Mucosa of rectum (tissue), 2 donors: ENCODE measurements around the gene ZNF343.
"Not testable (repeated sequence)": the region's sequence is repeated elsewhere in the genome, so short reads cannot be mapped to it uniquely, and the experiment has no call there.

Source experiments
- H3K27ac ChIP-seq, 2 donors: one replicate each; pipeline ENCODE4 v1.7.0; 2013; ENCODE audit warnings: inconsistent platforms in 2 of 2, low read depth in 2 of 2, low read length in 2 of 2
- H3K27me3 ChIP-seq, 2 donors: one replicate each; pipeline ENCODE4 v1.7.0; 2013; ENCODE audit warnings: low read length in 2 of 2; ENCODE audit not compliant: control insufficient read depth in 2 of 2, insufficient read depth in 2 of 2
- H3K36me3 ChIP-seq, 2 donors: one replicate each; pipeline ENCODE4 v1.7.0; 2013; ENCODE audit warnings: low read length in 2 of 2; ENCODE audit not compliant: control insufficient read depth in 2 of 2, insufficient read depth in 2 of 2
- H3K4me1 ChIP-seq, 2 donors: one replicate each; pipeline ENCODE4 v1.7.0; 2013; ENCODE audit warnings: low read length in 2 of 2, mild to moderate bottlenecking in 1 of 2; ENCODE audit not compliant: control insufficient read depth in 2 of 2, insufficient read depth in 2 of 2
- H3K4me3 ChIP-seq, 2 donors: one replicate each; pipeline ENCODE4 v1.7.0; 2013; ENCODE audit warnings: low read length in 2 of 2
- H3K9ac ChIP-seq, 2 donors: one replicate each; pipeline ENCODE4 v1.7.0; 2013; ENCODE audit warnings: low read length in 2 of 2, low read depth in 1 of 2, mild to moderate bottlenecking in 1 of 2
- H3K9me3 ChIP-seq, 2 donors: one replicate each; pipeline ENCODE4 v1.7.0; 2013; ENCODE audit warnings: low read length in 2 of 2; ENCODE audit not compliant: control insufficient read depth in 2 of 2
- donor health status: healthy.
- donor health status: Normal muscosa, but diverticular disease.

Gene ZNF343

GRCh38 chr20:2535711-2536559, 27.2 kb upstream of the ZNF343 start:
- H3K27ac ChIP-seq = no peak overlapping the region
- H3K4me1 ChIP-seq = no peaks in the 10 kb centered on the region
- H3K27me3 ChIP-seq = peaks cover 5 to 7% of the 10 kb centered on the region in 2 donors
- no peak overlapping the region for H3K9ac ChIP-seq
- H3K9me3 ChIP-seq = no peaks in the 10 kb centered on the region
- no peak overlapping the region for H3K4me3 ChIP-seq
- no peaks in the 10 kb centered on the region for H3K36me3 ChIP-seq

- Histone ChIP-seq H3K27me3 (peaks cover 4 to 5% of the 10 kb centered on the region in 2 donors), H3K27ac (no peak overlapping the region), H3K9ac (no peak overlapping the region), H3K9me3 (no peaks in the 10 kb centered on the region), H3K36me3 (no peaks in the 10 kb centered on the region), H3K4me3 (no peak overlapping the region), H3K4me1 (no peaks in the 10 kb centered on the region)
Measured at GRCh38 chr20:2533118-2533517, 24.4 kb upstream of the ZNF343 start.

DNA sequence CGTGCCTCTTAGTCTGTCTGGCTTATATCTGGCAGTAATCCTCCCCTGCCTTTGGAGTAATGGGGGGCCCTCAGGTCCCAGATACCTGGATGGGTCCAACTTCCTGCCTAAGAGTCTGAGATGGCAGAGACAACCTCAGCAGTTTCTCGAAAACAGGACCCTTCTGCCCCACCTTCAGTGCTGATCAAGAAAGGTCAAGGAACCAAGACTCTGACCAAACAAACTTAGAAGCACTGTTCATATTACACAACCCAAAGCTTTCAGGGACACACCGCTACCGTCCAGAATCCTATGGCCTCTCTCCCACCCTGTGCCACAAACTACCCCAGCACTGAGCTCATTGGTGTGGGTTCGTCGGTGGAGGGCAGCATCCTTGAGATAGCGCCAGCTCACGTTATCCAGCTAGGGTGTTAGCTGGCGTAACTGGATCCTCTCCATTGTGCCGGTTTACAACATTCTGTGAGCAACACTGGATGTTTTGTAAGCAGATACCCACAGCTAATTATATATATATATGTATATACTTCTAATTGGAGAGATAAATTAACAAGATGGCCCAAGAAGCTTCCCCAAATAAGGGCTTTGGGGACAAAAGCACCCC, 20.1 kb upstream of the ZNF343 start:
- H3K27me3 ChIP-seq = peaks cover 0 to 2% of the 10 kb centered on the region in 2 donors
- no peak overlapping the region for H3K4me3 ChIP-seq
- H3K36me3 ChIP-seq = no peaks in the 10 kb centered on the region
- H3K9me3 ChIP-seq = no peaks in the 10 kb centered on the region
- peaks cover 4 to 10% of the 10 kb centered on the region in 2 donors for H3K4me1 ChIP-seq
- H3K9ac ChIP-seq = no peak overlapping the region
- H3K27ac ChIP-seq = no peak overlapping the region

DNA sequence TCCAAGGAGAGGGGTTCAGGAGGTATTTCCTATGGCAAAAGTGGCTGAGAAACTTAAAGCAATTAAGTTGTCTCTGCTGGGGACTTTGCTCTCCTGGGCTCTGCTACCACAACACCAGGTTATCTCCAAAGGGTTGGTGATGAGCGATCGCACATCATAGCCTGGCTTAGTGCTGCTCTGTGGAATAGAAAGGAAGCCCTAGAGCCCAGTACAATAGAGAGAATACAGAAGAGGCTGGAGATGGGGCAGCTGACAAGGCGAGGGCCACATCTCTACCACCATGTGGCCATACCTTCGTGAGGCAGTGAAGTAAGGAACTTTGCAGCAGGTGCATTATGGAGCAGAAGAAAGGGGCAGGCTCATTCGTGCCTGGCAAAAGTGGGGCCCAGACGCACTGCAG, 19.0 kb upstream of the ZNF343 start:
- Histone ChIP-seq H3K27me3 (peaks cover 0 to 2% of the 10 kb centered on the region in 2 donors), H3K27ac (no peak overlapping the region), H3K9me3 (no peaks in the 10 kb centered on the region), H3K36me3 (no peaks in the 10 kb centered on the region), H3K4me3 (no peak overlapping the region), H3K9ac (no peak overlapping the region), H3K4me1 (peaks cover 4 to 10% of the 10 kb centered on the region in 2 donors)

DNA sequence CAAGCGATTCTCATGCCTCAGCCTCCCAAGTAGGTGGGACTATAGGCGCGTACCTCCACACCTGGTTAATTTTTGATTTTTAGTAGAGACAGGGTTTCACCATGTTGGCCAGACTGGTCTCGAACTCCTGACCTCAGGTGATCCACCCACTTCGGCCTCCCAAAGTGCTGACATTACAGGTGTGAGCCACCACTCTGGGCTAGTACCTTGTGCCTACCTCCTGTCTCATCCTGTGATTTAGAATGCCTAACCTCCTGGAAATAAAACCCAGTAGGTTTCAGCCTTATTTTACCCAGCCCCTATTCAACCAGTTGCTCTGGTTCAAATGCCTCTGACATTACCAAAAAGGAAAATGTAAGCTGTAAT, 17.5 kb upstream of the ZNF343 start:
- H3K27me3 ChIP-seq, H3K9ac ChIP-seq, H3K9me3 ChIP-seq, H3K36me3 ChIP-seq, H3K27ac ChIP-seq, H3K4me3 ChIP-seq: not testable (repeated sequence)
- peaks cover 4 to 10% of the 10 kb centered on the region in 2 donors for H3K4me1 ChIP-seq

DNA sequence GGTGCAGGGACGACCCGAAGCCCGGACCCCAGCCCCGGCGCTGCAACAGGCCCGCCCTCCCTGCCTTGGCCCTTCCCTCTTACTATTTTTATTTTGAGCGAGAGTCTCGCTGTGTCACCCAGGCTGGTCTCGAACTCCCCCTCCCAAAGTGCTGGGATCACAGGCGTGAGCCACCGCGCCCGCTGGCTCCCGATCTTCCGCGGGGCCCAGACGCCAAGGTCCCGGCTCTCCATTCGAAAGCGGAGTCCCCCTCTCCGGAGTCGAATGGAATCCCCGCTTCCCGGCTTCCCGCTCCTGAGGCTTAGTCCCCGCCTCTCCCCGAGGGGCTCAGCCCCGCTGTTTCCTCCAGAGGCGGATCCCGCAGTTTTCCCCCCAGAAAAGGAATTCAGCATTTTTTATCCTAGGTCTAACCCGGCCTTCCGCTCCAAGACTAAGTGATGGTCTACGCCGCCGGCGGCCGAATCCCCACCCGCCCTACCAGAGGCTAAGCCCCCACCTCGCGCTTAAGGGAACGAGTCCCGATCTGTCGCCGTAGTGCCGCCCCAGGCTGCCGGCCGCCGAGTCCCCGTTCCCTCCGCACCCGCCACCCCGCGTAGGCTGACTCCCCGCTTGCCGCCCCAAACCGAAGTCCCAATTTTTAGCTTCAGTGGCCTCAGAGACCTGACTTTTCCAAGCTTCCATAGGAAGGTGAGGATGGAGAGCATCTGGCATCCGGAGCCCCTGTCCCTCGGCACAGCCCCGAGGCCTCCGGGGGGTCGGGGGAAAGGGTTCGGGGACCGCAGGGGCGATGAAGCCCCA, 16.2 kb upstream of the ZNF343 start:
- peaks cover 4 to 10% of the 10 kb centered on the region in 2 donors for H3K4me1 ChIP-seq
- H3K9me3 ChIP-seq = no peaks in the 10 kb centered on the region
- peak overlapping the region; percentile 83 to 85 for H3K9ac ChIP-seq
- peak overlapping the region; percentile 85 to 86 for H3K4me3 ChIP-seq
- H3K36me3 ChIP-seq = no peaks in the 10 kb centered on the region
- peak overlapping the region; percentile 75 to 77 for H3K27ac ChIP-seq
- H3K27me3 ChIP-seq = no peaks in the 10 kb centered on the region

GRCh38 chr20:2523919-2524708, 15.4 kb upstream of the ZNF343 start:
- no peaks in the 10 kb centered on the region for H3K27me3 ChIP-seq
- peaks cover 4 to 10% of the 10 kb centered on the region in 2 donors for H3K4me1 ChIP-seq

DNA sequence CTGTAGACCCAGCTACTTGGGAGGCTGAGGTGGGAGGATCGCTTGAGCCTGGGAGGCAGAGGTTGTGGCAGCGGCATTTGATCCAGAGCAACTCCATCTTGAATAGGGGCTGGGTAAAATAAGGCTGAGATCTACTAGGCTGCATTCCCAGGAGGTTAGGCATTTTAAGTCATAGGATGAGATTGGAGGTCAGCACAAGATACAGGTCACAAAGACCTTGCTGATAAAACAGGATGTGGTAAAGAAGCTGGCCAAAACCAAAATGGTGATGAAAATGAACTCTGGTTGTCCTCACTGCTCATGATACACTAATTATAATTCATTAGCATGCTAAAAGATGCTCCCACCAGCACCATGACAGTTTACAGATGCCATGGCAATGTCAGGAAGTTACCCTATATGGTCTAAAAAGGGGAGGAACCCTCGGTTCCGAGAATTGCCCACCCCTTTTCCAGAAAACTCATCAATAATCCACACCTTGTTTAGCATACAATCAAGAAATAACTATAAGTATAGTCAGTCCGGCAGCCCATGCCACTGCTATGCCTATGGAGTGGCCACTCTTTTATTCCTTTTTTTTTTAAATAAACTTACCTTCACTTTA, 14.2 kb upstream of the ZNF343 start:
- H3K9ac ChIP-seq, H3K9me3 ChIP-seq, H3K36me3 ChIP-seq, H3K27me3 ChIP-seq, H3K27ac ChIP-seq, H3K4me3 ChIP-seq: not testable (repeated sequence)
- H3K4me1 ChIP-seq = peaks cover 4 to 10% of the 10 kb centered on the region in 2 donors

More at GRCh38 chr20:2523919-2524708, 15.4 kb upstream of the ZNF343 start:
- H3K9ac ChIP-seq = peak overlapping the region; percentile 83 to 85
- H3K9me3 ChIP-seq = no peaks in the 10 kb centered on the region
- peak overlapping the region; percentile 75 to 77 for H3K27ac ChIP-seq
- H3K4me3 ChIP-seq = peak overlapping the region; percentile 85 to 86
- no peaks in the 10 kb centered on the region for H3K36me3 ChIP-seq
